Hepatocyte (in vitro differentiated cells): Measurements from ENCODE around the gene ZBTB7B. TPM values are rescaled to one million over a fixed set of nuclear protein-coding genes. Genes with fewer than 3 reads are reported as not detected.
A peak's percentile ranks its signal among the peaks of the same experiment; 100 is the strongest.

Experiments
- DNase-seq: peaks from one replicate; pipeline ENCODE4 v3.0.0-alpha.2; 2016; ENCODE audit warnings: low spot score
- H2AFZ ChIP-seq: fragments of 200-600 bp; sonication (generic); 2 replicates; pipeline ENCODE4 v1.6.0; 2016; ENCODE audit warnings: antibody characterized with exemption, mild to moderate bottlenecking
- H3K27ac ChIP-seq: fragments of 200-600 bp; sonication (generic); 2 replicates; pipeline ENCODE4 v1.5.1; 2016; ENCODE audit warnings: mild to moderate bottlenecking
- H3K27me3 ChIP-seq: fragments of 200-600 bp; sonication (generic); 2 replicates; pipeline ENCODE4 v1.6.1; 2016
- H3K36me3 ChIP-seq: fragments of 200-600 bp; sonication (generic); replicated peaks from 2 replicates; pipeline ENCODE4 v1.5.1; 2016; ENCODE audit warnings: low read depth; ENCODE audit not compliant: insufficient read depth
- H3K4me1 ChIP-seq: fragments of 200-600 bp; sonication (generic); 2 replicates; pipeline ENCODE4 v1.5.1; 2016; ENCODE audit warnings: mild to moderate bottlenecking, moderate library complexity; ENCODE audit not compliant: insufficient read depth
- H3K4me2 ChIP-seq: fragments of 200-600 bp; sonication (generic); 2 replicates; pipeline ENCODE4 v1.6.0; 2016
- H3K4me3 ChIP-seq: fragments of 200-600 bp; sonication (generic); 2 replicates; pipeline ENCODE4 v1.5.1; 2016; ENCODE audit warnings: mild to moderate bottlenecking
- H3K79me2 ChIP-seq: fragments of 200-600 bp; sonication (generic); 2 replicates; pipeline ENCODE4 v1.6.0; 2017; ENCODE audit warnings: mild to moderate bottlenecking
- H3K9me2 ChIP-seq: fragments of 200-600 bp; sonication (generic); replicated peaks from 2 replicates; pipeline ENCODE4 v1.6.0; 2017; ENCODE audit warnings: mild to moderate bottlenecking; ENCODE audit not compliant: insufficient read depth
- H3K9me3 ChIP-seq: fragments of 200-600 bp; sonication (generic); 2 replicates; pipeline ENCODE4 v1.5.1; 2016; ENCODE audit warnings: low read depth, mild to moderate bottlenecking
- H4K20me1 ChIP-seq: fragments of 200-600 bp; sonication (generic); 2 replicates; pipeline ENCODE4 v1.6.0; 2016; ENCODE audit warnings: mild to moderate bottlenecking; ENCODE audit not compliant: insufficient read depth, poor library complexity, severe bottlenecking
- CTCF ChIP-seq: fragments of 200-600 bp; sonication (generic); IDR thresholded peaks from 2 replicates; pipeline ENCODE4 v1.5.1; 2016; ENCODE audit warnings: antibody characterized with exemption, mild to moderate bottlenecking; ENCODE audit not compliant: poor library complexity
- EZH2 ChIP-seq: fragments of 200-600 bp; sonication (generic); IDR thresholded peaks from 2 replicates; pipeline ENCODE4 v1.6.1; 2016; ENCODE audit warnings: antibody characterized with exemption, mild to moderate bottlenecking, borderline replicate concordance
- EZH2phosphoT487 ChIP-seq: fragments of 200-600 bp; sonication (generic); IDR thresholded peaks from one replicate; pipeline ENCODE4 v1.6.1; 2018; ENCODE audit warnings: antibody characterized with exemption, mild to moderate bottlenecking, low read depth, moderate library complexity; ENCODE audit not compliant: unreplicated experiment, severe bottlenecking
- WGBS: methylation state at CpG from one replicate; pipeline ENCODE4 v1.1.6; 2016; ENCODE audit warnings: low lambda C conversion rate; ENCODE audit errors: missing lambda C conversion rate; 5-methylcytosine and 5-hydroxymethylcytosine counted together
- polyA plus RNA-seq: library from polyadenylated mRNA; unstranded; fragments of >200 nt; fragmentation: Nextera tagmentation; extraction: Ambion mirVana; gene quantifications from 2 replicates; pipeline ENCODE4 v1.2.1, GENCODE V29; 2016
- total RNA-seq: library from RNA; depleted of rRNA; stranded (reverse); fragments of >200 nt; gene quantifications from 2 replicates; pipeline ENCODE4 v1.2.3, GENCODE V29; 2014

ZBTB7B gene
- total and polyA plus RNA-seq, 2 experiments from 2014 or later, result 13.3 to 29.2 TPM

DNA sequence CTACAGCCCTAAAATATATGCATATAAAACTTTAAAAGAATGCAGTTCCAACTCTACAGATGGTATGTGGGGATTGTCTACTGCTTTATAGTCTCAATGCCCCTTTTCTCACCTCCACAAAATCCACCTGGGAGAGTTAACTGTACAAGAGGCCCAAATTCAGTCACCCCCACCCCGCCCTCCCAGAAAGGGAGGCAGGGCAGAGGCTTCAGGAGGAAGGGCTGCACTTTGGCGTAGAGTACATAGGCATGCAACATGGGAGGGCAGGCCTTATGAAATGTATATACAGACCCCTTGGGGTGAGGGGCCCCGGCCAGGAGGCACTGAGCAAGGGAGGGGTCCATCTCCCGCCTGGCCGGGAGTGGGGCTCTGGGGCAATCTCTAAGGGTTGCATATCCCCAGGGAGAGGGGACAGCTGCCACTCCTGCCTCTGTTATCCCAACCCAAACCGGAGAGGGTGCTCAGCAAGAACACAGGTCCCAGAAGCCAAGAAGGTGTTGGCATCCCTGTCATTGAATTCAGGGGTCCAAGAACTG lies 39.7 kb upstream of the ZBTB7B start:
- Histone ChIP-seq H3K4me1 (peaks cover 19% of the 10 kb centered on the region), H3K4me3 (peak overlapping the region; percentile 99)

DNA sequence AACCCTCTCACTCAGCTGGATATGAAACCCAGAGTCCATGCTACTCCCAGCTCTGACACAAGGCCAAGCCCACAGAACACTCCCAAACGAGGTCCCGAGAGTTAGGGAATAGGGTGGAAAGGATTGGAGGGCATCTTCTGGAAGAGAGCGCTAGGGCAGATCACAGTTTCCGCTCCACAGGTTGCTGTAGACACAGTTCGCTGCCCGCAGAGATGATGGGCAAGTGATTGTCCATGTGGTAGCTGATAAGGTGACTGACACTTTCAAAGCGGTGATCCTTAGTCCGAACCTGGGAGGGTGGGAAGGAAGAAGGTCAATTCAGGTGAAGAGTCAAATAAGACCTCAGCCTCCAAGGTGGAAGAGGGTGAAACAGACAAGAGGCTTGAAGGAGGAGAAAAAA lies 39.0 kb upstream of the ZBTB7B start:
- Histone ChIP-seq H3K79me2 (peaks cover 82% of the 10 kb centered on the region), H3K9me2 (no peaks in the 10 kb centered on the region), H3K27me3 (no peaks in the 10 kb centered on the region), H3K4me2 (no peak overlapping the region), H3K27ac (peak overlapping the region; percentile 12), H2AFZ (no peak overlapping the region), H3K9me3 (no peaks in the 10 kb centered on the region), H4K20me1 (no peaks in the 10 kb centered on the region), H3K4me1 (peaks cover 19% of the 10 kb centered on the region), H3K4me3 (no peak overlapping the region), H3K36me3 (no peaks in the 10 kb centered on the region)
- no peak for TF ChIP-seq EZH2phosphoT487
- no peak for TF ChIP-seq EZH2
- TF ChIP-seq CTCF, result no peak
- 90% methylated on average over 8 of the region's 8 CpGs for WGBS
- DNase-seq, result no peak

More for the DNA sequence above, 39.7 kb upstream of the ZBTB7B start:
- 82% methylated on average over 6 of the region's 6 CpGs for WGBS
- no peaks in the 10 kb centered on the region for H3K36me3 ChIP-seq
- H3K9me2 ChIP-seq, result no peaks in the 10 kb centered on the region
- peak overlapping the region; percentile 100 for H3K27ac ChIP-seq
- H4K20me1 ChIP-seq, result no peaks in the 10 kb centered on the region
- no peak overlapping the region for H2AFZ ChIP-seq
- no peaks in the 10 kb centered on the region for H3K9me3 ChIP-seq
- DNase-seq, result no peak
- no peak for TF ChIP-seq EZH2phosphoT487
- TF ChIP-seq EZH2, result no peak
- TF ChIP-seq CTCF, result no peak
- peak overlapping the region; percentile 97 for H3K4me2 ChIP-seq
- H3K27me3 ChIP-seq, result no peaks in the 10 kb centered on the region
- peaks cover 79% of the 10 kb centered on the region for H3K79me2 ChIP-seq

DNA sequence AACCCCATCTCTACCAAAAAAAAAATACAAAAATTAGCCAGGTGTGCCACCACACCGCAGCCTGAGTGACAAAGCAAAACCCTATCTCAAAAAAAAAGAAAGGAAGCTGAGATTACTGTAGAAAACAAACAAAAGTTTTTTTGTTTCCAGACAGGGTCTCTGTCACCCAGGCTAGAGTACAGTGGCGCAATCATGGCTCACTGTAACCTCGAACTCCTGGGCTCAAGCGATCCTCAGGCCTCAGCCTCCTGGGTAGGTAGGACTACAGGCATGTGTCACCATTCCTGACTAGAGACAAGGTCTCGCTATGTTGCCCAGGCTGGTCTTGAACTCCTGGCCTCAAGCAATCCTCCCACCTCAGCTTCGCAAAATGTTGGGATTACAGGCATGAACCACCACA lies 38.2 kb upstream of the ZBTB7B start:
- Histone ChIP-seq H3K4me3 (no peak overlapping the region), H3K4me2 (no peak overlapping the region), H3K9me2 (no peaks in the 10 kb centered on the region), H3K27ac (peak overlapping the region; percentile 16), H4K20me1 (no peaks in the 10 kb centered on the region), H3K79me2 (peaks cover 82% of the 10 kb centered on the region), H3K36me3 (no peaks in the 10 kb centered on the region), H3K9me3 (no peaks in the 10 kb centered on the region), H3K27me3 (no peaks in the 10 kb centered on the region), H3K4me1 (peaks cover 19% of the 10 kb centered on the region), H2AFZ (no peak overlapping the region)
- no peak for TF ChIP-seq EZH2phosphoT487
- no peak for TF ChIP-seq EZH2
- WGBS, result 98% methylated on average over 6 of the region's 6 CpGs
- no peak for DNase-seq

DNA sequence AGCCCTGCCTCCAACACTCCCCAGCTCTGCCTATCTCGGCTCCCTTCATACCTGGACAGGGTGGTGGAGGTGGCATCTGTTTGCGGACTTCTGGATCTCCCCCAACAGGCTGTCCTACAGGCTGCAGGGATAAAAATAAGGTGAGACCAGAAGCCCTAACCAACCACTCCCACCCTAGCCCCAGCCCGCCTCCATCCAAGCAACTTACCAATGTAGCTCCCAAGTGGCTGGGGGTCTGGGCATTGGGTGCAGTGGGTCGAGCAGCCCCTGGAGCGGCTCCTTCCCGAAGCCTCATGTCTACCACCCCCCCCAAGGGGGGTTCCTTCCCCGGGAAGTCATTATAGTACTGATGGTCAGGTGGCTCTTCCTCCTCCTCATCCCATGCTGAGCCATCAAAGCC lies 36.5 kb upstream of the ZBTB7B start:
- Histone ChIP-seq H3K27me3 (no peaks in the 10 kb centered on the region), H2AFZ (no peak overlapping the region), H4K20me1 (no peaks in the 10 kb centered on the region), H3K9me3 (no peaks in the 10 kb centered on the region), H3K4me2 (no peak overlapping the region), H3K4me3 (no peak overlapping the region), H3K27ac (no peak overlapping the region), H3K9me2 (no peaks in the 10 kb centered on the region), H3K36me3 (no peaks in the 10 kb centered on the region), H3K79me2 (peaks cover 78% of the 10 kb centered on the region), H3K4me1 (peaks cover 13% of the 10 kb centered on the region)
- TF ChIP-seq CTCF (no peak), EZH2 (no peak), EZH2phosphoT487 (no peak)
- no peak for DNase-seq
- WGBS, result 91% methylated on average over 7 of the region's 7 CpGs
